NCI-H748 treated with DMSO at 0.1 percent for 48 hours (cell line): Measurements from ENCODE around the gene RPE.

Source experiments
- DNase-seq: peaks from one replicate; lab custom pipeline; 2025; lab: John Stamatoyannopoulos, UW

The RPE gene

DNA sequence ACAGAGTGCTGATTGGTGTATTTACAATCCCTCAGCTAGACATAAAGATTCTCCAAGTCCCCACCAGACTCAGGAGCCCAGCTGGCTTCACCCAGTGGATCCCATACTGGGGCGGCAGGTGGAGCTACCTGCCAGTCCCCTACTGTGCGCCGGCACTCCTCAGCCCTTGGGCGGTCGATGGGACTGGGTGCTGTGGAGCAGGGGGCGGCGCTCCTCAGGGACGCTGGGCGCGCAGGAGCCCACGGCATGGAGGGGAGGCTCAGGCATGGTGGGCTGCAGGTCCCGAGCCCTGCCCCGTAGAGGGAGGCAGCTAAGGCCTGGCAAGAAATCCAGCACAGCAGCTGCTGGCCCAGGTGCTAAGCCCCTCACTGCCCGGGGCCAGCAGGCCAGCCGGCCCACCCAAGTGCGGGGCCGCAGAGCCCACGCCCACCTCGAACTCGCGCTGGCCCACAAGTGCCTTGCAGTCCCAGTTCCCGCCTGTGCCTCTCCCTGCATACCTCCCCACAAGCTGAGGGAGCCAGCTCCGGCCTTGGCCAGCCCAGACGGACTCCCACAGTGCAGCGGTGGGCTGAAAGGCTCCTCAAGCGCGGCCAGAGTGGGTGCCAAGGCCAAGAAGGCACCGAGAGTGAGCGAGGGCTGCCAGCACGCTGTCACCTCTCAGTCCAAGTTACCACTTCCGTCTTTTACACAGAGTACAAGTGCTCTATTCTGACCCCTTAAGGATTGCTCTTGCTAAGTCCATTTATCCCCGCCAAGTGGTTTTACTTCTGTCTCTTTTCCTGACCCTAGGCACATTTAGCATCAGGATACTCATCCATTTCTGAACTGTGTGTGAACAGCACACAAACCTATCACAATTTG, 1.7 kb upstream of the RPE start:
- DNase-seq: no peak

DNA sequence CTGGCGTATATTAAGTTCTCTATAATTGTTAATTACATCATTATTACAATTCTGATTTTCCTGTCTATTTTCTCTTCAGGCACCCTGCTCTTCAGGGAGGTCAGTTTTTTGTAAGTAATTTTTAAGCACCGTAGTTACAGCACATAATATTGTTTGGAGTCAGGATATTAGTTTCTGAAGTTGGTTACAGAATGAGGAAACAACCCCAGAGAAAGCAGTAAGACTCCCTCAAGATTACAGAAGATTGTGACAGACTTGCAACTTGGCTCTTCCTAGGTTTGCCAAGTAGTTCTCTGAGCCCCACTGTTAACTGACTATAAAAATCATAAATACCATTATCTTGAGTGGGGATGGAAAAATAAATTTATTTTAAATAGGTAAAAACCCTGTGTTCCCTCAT, 921 bp downstream of the RPE start:
- no peak for DNase-seq

DNA sequence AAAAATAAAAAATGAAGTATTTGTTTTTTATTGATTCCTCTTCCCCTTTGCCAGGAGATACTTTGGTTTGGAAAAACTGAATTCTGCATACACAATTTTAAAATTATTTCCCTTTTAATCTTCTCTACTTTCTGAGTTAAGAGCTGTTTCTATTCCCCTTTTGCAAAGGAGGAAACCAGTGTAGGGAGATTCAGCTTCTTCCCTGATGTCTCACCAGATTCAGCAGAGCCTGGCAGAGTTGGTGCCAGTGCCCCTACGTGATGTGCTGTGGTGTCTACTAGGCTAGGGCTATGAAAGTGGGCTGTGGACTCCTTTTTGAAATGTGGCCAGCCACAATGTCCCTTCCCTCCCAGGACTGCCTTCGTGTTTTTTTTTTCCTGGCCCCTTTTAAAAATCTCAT, 2.4 kb downstream of the RPE start:
- DNase-seq: no peak

DNA sequence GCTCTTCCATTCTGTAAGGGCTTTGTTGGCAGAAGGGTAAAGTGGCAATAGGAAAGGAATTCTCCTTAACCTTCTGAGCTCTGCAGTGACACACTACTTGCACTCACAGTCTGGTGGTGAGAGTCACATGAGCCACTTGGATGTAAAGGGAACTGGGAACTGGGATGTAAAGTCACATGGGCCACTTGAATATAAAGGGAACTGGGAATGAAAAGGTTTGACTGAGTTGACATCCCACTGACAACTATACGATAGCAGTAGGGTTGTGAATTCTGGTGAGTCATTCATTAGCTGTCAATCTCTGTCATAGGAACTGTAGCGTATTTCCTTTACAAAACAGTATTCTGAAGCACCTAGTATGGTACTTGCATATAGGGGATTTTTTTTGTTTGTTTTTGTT, 5.5 kb downstream of the RPE start:
- DNase-seq: no peak

DNA sequence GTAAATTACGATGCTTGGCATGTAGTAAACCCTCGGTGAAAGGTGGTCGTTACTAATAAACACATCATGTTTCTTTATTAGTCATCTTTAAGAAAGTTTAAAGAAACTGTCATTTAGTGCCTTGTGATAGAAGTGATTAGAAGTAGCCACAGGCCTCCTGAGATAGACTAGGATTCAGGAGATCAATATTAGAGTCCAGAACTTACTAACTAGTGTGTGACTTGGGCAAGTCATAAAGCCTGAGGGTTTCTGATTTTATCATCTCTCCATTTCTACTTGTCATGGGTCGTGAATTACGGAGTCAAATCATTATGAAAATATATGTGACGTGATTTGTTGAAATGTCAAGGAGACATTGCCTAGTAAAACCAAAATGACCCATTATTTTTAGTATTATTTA, 6.7 kb downstream of the RPE start:
- no peak for DNase-seq

DNA sequence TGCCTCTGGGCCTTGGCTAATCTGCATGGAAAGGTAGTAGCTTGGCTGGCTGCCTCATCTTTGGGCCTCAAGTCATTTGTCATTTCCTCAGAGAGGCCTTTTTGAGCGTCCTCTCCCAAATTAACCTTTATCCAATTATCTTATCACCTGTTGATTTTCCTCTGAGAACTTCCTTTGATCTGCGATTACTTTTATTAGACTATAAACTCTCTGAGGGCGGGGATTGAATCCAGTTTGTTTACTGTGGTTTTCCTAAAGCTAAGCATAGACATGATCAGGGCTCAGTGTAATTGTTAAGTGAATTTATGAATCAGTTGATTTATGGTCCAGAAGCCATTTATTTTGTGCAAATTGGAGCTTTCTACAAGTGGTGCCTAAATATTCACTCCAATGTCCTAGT, 7.5 kb downstream of the RPE start:
- no peak for DNase-seq

DNA sequence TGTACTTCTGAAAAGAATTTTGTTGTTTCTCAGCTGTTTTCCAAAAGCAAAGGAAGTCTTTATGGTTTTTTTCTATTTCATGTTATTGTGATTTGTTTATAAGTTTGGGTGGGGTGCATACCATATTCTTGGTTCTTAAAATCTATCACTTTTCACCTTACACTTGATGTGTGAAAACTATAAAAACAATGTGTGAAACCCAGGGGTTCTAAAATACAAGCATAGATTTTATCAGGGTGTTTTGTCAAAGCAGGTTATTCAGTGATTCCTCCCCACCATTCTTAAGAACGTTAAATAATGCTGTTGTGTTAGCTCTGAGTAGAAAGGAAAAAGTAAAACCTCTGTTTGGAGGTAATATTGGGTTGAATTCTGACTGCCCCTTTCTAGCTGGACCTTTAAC, 17.7 kb downstream of the RPE start:
- no peak for DNase-seq

DNA sequence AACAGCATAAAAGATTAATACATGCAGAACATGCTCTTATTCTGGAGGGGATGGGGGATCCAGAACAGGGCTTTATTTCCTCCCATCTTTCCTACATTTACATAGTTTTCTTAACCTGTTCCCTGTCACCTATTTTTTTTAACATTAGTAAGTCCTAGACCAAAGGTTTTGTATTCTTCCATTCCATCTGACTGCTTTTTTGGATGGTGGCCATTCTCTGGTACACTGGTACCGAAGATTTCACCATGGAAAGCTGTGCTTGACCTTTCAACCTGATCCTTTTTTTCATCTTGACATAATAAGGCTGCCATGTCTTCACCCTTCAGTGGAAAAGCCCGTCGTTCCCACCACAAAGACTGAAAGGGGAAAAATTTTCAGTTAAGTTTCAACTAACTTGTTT, 20.4 kb downstream of the RPE start:
- no peak for DNase-seq

DNA sequence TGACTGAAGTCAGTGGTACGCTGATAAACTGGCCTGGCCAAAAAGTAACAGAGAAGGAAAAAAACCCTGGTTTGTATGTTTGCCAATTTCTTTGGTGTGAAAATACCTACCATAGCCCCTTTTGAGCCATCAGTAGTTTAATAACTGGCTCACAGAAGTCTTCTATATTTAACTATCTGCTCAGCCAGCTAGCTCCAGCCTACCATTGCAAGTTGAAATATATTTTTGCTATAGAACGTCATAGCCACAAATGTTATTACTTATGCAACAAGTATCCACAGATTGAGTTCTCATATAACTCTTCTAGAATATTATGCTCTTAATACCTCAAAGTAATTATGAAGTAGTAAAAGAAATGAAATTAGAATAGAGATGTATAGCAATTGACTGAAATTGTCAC, 25.2 kb downstream of the RPE start:
- no peak for DNase-seq

DNA sequence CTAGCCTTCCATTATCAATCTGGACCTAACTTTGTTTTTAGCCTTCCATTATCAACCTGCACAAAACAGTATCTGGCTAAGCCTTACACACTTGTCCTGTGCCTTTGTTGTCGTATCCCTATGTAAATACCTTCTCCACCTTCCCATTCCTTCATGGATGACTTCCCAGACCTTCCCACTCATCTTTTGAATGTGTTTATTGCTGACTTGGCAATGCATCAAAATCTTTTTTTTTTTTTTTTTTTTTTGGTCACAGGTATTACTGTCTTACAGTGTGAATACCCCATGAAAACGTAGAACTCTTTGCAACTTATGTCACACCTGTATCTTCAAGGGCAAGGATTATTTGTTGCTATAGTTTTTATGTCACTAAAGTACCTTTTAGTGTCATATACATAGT, 25.7 kb downstream of the RPE start:
- DNase-seq: no peak

DNA sequence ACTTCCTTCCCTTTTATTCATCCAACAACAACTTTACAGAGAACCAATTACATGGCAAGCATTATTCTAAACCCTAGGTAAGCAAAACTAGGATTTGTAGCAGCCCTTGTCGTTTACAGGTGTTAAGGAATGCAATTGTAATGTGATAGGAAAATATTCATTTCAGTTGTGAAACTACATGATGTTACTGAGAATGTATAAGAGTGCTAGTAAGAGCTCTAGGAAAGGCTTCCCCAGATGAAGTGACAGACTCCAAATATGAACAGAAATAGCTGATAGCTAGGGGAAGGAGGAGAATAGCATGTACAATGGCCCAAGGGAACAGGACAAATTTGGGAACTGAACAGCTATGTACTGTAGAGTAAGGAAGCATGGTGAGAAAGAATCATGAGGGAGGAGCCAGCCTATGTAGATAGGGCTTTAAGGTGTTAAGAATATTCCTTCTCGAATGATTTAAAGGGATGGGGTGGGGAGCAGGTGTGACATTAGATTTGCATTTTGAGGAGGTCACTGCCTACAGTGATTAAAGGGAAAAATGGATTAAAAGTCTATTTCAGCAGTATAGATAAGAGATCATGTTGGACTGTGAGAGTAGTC, 31.7 kb downstream of the RPE start:
- no peak for DNase-seq

DNA sequence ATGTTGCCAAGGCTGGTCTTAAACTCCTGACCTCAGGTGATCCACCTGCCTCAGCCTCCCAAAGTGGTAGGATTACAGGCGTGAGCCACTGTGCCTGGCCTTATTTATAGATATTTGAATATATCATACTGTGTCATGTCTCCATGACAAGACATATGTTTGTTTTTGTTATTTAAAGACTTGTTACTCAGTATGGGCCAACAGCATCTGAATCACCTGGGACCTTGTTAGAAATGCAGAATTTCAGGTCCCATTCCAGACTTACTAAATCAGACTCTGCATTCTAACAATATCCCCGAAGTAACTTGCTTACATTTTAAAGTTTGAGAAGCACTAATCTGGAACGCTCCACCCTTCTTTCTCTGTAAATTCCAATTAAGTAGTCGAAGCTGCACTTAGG, 33.2 kb downstream of the RPE start:
- DNase-seq: no peak

DNA sequence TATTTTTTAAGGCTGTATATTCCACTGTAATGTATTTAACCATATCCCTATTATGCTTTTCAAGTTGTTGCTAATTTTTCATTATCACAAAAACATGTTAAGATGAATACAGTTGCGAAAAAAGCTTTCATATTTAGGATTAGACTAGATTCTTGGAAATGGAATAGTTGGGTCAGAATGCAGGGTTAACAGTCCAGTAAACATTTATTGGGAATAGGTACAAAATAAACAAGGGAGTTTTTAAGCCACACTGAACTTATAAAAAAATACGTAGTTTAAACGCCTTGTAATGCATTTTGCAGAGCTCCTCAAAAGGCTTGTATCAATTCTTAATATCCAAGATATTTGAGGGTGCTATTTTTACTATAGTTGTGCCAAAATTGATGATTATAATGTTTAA, 35.6 kb downstream of the RPE start:
- DNase-seq: no peak

DNA sequence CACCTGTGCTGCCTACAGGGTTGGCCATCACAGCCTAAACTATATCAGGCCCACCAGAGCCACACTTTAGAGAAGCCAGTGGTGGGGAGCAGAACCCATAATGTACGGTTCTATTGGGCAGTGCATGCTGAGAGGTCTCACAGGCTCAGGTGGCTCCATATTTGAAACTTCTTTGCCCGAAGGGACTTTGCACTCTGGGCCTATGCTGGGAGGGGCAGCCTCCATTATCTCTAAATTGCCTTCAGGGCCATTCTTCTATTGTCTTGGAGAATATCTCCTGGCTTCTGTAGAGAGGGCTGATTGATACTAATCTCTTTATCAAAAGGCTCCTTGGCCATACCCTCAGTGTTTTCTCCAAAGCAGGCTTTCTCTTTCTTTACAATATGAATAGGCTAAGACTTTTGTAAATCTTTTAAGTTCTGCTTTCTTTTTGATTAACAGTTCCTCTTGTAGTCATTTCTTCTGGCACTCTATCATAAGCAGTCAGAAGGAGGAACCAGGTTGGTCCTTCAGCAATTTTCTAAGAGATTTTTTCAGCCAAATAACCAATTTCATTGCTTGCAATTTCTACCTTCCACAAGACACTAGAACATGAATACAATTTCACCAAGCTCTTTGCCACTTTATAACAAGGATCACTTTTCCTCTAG, 44.5 kb downstream of the RPE start:
- no peak for DNase-seq

DNA sequence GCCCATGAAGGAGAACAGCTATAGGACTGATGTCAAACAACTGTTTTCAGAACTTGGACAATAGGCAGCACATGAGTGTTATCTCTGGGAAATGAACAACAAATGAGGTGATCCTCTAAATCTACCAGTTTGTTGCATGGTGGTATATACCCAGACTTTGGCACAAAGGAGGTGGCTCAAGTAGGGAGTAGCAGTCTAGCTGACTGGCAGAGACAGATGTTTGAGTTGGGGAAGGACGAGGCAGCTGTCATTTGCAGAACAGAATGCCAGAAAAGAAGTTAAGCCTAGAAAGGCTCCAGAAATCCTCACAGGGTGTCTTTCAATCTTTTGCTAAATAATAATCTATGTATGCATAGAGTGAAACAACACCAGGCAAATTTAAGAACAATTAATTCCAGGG, 47.4 kb downstream of the RPE start:
- DNase-seq: no peak

DNA sequence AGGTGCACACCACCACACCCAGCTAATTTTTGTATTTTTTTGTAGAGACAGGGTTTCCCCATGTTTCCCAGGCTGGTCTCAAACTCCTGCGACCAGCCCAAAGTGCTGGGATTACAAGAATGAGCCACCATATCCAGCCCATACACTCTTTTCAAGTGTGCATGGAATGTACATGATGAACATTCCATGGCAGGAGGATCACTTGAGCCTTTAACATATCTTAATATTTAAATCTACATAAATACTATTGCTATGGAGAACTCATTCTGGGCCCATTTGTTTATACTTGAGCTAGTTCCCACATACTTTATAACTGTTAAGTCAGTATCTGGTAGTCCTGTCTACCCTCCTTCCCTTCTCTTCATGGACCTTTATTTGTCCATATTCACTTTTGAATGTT, 48.4 kb downstream of the RPE start:
- no peak for DNase-seq

DNA sequence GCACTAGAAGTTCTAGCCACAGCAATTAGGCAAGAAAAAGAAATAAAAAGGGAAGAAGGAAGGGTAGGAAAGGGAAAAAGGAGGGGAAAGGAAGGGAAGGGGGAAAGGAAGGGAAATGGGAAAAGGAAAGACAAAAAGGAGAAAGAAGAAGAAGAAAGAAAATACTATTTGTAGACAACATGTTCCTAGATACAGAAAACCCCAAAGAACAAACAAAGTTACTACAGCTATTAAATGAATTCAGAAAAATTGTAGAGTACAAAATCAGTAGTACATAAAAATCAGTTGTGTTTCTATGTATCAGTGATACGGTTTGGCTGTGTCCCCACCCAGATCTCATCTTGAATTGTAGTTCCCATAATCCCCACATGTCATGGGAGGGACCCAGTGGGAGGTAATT, 52.3 kb downstream of the RPE start:
- no peak for DNase-seq

DNA sequence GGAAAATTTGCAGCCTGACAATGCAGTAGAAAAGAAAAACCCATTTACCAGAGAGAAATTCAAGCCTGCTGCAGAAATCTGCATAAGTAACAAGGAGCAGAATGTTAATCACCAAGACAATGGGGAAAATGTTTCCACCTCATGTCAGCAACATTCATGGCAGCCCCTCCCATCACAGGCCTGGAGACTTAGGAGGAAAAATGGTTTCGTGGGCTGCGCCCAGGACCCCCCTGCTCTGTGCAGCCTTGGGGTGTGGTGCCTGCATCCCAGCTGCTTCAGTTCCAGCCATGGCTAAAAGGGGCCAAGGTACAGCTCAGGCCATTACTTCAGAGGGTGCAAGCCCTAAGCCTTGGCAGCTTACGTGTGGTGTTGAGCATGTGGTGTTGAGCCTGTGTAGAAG, 53.4 kb downstream of the RPE start:
- no peak for DNase-seq

DNA sequence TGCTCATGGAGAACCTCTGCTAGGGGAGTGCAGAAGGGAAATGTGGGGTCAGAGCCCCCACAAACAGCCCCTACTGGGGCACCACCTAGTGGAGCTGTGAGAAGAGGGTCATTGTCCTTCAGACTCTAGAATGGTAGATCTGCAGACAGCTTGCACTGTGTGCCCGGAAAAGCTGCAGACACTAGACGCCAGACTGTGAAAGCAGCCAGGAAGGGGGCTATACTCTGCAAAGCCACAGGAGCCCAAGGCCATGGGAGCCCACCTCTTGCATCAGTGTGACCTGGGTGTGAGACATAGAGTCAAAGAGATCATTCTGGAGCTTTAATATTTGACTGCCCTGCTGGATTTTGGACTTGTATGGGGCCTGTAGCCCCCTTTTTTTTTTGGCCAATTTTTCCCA, 60.9 kb downstream of the RPE start:
- DNase-seq: no peak
